PC-3 (cell line): Measurements from ENCODE around the gene GNAI1. TPM values are rescaled to one million over a fixed set of nuclear protein-coding genes. Genes with fewer than 3 reads are reported as not detected.

ENCODE experiments used
- ATAC-seq: fragments of 200-7000 bp; cut with Tn5 transposase; 2 replicates; pipeline ENCODE4 v1.9.1; 2020; ENCODE audit warnings: mild to moderate bottlenecking, moderate library complexity
- BruUV-seq: library from RNA; stranded (reverse); fragments of 400-500 nt; replicated peaks from 2 replicates; lab custom pipeline; 2021; lab: Mats Ljungman, UMichigan
- CTCF ChIA-PET: fragments of 300-600 bp; sonication (Branson Sonifier 250); formaldehyde crosslinking; loops from one replicate; lab custom pipeline; 2022; ENCODE audit warnings: antibody characterized with exemption; lab: Charles Lee
- POLR2A ChIA-PET: fragments of 300-600 bp; sonication (Branson Sonifier 250); formaldehyde crosslinking; loops from one replicate; lab custom pipeline; 2022; ENCODE audit warnings: antibody characterized with exemption; ENCODE audit not compliant: unreplicated experiment; lab: Charles Lee
- DNase-seq: peaks from one replicate; pipeline ENCODE4 v3.0.0-alpha.2; 2015
- H2AFZ ChIP-seq: fragments of 300-600 bp; sonication (generic); 2 replicates; pipeline ENCODE4 v1.6.0; 2016; ENCODE audit warnings: antibody characterized with exemption, low read length
- H3F3A ChIP-seq: fragments of 300-600 bp; sonication (generic); one replicate; pipeline ENCODE4 v1.6.0; 2017; ENCODE audit warnings: antibody characterized with exemption, low read length, control low read depth, mild to moderate bottlenecking; ENCODE audit not compliant: unreplicated experiment
- H3K27ac ChIP-seq: fragments of 300-600 bp; sonication (generic); 2 replicates; pipeline ENCODE4 v1.5.1; 2016; ENCODE audit warnings: mild to moderate bottlenecking, low read length
- H3K27me3 ChIP-seq: fragments of 300-600 bp; sonication (generic); 2 replicates; pipeline ENCODE4 v1.6.1; 2016; ENCODE audit warnings: low read length, mixed read lengths
- H3K36me3 ChIP-seq: fragments of 300-600 bp; sonication (generic); 2 replicates; pipeline ENCODE4 v1.6.1; 2016; ENCODE audit warnings: low read depth, mixed run types, low read length, mixed read lengths
- H3K4me1 ChIP-seq: fragments of 300-600 bp; sonication (generic); 2 replicates; pipeline ENCODE4 v1.5.1; 2016; ENCODE audit warnings: low read length; ENCODE audit not compliant: insufficient read depth
- H3K4me2 ChIP-seq: fragments of 300-600 bp; sonication (generic); 2 replicates; pipeline ENCODE4 v1.6.0; 2016; ENCODE audit warnings: low read length
- H3K4me3 ChIP-seq: fragments of 300-600 bp; sonication (generic); 2 replicates; pipeline ENCODE4 v1.5.1; 2016; ENCODE audit warnings: mild to moderate bottlenecking, low read length, mixed read lengths
- H3K79me2 ChIP-seq: fragments of 300-600 bp; sonication (generic); 2 replicates; pipeline ENCODE4 v1.6.1; 2017; ENCODE audit warnings: low read length, mixed read lengths
- H3K9ac ChIP-seq: fragments of 300-600 bp; sonication (generic); 2 replicates; pipeline ENCODE4 v1.6.0; 2016; ENCODE audit warnings: mild to moderate bottlenecking, low read length
- H3K9me2 ChIP-seq: fragments of 300-600 bp; sonication (generic); replicated peaks from 2 replicates; pipeline ENCODE4 v1.6.1; 2016; ENCODE audit warnings: mixed run types, low read length, mixed read lengths
- H3K9me3 ChIP-seq: fragments of 300-600 bp; sonication (generic); 2 replicates; pipeline ENCODE4 v1.6.1; 2016; ENCODE audit warnings: low read length, mixed read lengths
- H4K20me1 ChIP-seq: fragments of 300-600 bp; sonication (generic); 2 replicates; pipeline ENCODE4 v1.6.1; 2016; ENCODE audit warnings: low read length, mixed read lengths
- EZH2 ChIP-seq: fragments of 300-600 bp; sonication (generic); IDR thresholded peaks from one replicate; pipeline ENCODE4 v1.6.1; 2017; ENCODE audit warnings: antibody characterized with exemption, mild to moderate bottlenecking, low read length; ENCODE audit not compliant: unreplicated experiment
- EZH2phosphoT487 ChIP-seq: fragments of 300-600 bp; sonication (generic); IDR thresholded peaks from 2 replicates; pipeline ENCODE4 v1.6.1; 2018; ENCODE audit warnings: mild to moderate bottlenecking, antibody characterized with exemption, low read length, borderline replicate concordance
- intact Hi-C: fragments of 100-400 bp; cut with micrococcal nuclease; formaldehyde crosslinking; loops from 2 replicates; pipeline ENCODE4 v1.9.0; 2023
- total RNA-seq: library from RNA; depleted of rRNA; stranded (reverse); fragments of >200 nt; gene quantifications from 2 replicates; pipeline ENCODE4 v1.2.3, GENCODE V29; 2014
- TF ChIP-seq, protein P1 (sequence below): fragments of 300-600 bp; sonication (generic); conservative IDR thresholded peaks from 2 replicates; pipeline ENCODE4 v1.5.1; 2017; ENCODE audit warnings: antibody characterized with exemption, low read depth, mild to moderate bottlenecking, low read length

The GNAI1 gene
- total RNA-seq, 1 experiment from 2014 or later, result 16.9 TPM

DNA sequence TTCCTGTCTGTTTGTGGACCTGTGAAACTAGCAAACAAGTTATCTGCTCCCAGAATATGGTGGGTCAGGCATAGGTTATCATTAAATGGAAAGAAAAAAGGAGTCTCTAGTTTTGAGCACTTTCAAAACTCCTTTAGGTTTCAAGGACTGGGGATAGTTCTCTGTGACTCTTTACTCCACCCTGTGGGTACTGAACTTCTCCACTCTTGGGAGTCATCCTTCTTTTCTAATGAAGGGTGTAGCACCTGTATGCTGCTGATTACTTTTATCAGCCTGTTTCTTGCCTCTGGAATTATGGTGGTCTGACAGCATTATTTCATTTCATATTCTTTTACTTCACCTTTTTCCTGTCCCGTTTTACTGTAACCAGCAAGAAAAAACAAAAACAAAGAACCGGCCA, 6.7 kb downstream of the GNAI1 start:
- ChIA-PET POLR2A (no interaction called here), CTCF (no interaction called here)
- DNase-seq, result no peak
- TF ChIP-seq EZH2, result no peak
- TF ChIP-seq, protein P1, sequence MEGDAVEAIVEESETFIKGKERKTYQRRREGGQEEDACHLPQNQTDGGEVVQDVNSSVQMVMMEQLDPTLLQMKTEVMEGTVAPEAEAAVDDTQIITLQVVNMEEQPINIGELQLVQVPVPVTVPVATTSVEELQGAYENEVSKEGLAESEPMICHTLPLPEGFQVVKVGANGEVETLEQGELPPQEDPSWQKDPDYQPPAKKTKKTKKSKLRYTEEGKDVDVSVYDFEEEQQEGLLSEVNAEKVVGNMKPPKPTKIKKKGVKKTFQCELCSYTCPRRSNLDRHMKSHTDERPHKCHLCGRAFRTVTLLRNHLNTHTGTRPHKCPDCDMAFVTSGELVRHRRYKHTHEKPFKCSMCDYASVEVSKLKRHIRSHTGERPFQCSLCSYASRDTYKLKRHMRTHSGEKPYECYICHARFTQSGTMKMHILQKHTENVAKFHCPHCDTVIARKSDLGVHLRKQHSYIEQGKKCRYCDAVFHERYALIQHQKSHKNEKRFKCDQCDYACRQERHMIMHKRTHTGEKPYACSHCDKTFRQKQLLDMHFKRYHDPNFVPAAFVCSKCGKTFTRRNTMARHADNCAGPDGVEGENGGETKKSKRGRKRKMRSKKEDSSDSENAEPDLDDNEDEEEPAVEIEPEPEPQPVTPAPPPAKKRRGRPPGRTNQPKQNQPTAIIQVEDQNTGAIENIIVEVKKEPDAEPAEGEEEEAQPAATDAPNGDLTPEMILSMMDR, result no peak
- TF ChIP-seq EZH2phosphoT487, result no peak
- Histone ChIP-seq H3F3A (no peaks in the 10 kb centered on the region), H3K9me2 (no peaks in the 10 kb centered on the region), H3K4me2 (no peak overlapping the region), H4K20me1 (0 out of 2 replicates have a peak, but pooled peaks cover 9% of the 10 kb centered on the region), H3K9me3 (no peaks in the 10 kb centered on the region), H3K27me3 (no peaks in the 10 kb centered on the region), H3K36me3 (no peaks in the 10 kb centered on the region), H3K79me2 (peaks cover 95% of the 10 kb centered on the region), H2AFZ (no peak overlapping the region), H3K9ac (no peak overlapping the region), H3K4me3 (no peak overlapping the region), H3K4me1 (peaks cover 17% of the 10 kb centered on the region), H3K27ac (no peak overlapping the region)
- no peak for ATAC-seq
- intact Hi-C loops, result no loop called here
- BruUV-seq, result no TSS peak

DNA sequence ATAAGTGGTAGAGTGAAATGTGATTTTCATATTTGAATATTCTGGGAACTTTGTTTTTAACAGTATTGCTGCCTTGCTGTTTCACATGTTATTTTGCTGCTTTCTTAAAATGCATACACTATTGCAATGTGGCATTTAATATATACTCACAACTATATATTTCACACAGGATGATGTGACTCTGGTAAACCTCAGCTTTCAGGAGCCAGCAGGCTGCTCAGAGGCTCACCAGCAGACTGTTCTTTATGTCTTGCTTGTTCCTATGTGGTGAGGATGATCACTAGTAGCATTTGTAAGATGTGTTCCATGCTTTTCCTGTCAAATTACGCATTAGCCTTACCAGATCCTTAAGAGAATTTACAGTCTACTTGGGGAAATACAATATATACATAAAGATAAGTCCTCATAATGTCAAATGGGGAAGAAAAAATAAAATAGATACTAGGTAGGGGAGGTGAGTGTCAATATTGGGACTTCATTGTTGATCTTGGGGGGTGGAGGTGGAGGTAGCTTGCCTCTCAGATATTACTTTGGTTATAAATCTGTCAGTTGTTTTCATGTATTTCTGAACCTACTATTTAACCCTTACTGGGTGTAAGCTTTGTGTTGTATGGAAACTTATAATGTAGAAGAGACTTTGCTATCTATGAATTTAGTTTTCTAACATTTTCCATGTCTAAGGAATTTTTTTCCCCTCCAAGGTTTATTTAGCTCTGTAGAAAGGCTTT, 8.4 kb downstream of the GNAI1 start:
- H3K4me1 ChIP-seq, result peaks cover 12% of the 10 kb centered on the region
- POLR2A ChIA-PET, result no interaction called here
- ATAC-seq, result no peak
- no peak overlapping the region for H3K4me3 ChIP-seq
- H3K36me3 ChIP-seq, result no peaks in the 10 kb centered on the region
- no peak overlapping the region for H2AFZ ChIP-seq
- 0 out of 2 replicates have a peak, but pooled peaks cover 6% of the 10 kb centered on the region for H4K20me1 ChIP-seq
- no peak overlapping the region for H3K27ac ChIP-seq
- no peaks in the 10 kb centered on the region for H3K9me2 ChIP-seq
- peaks cover 94% of the 10 kb centered on the region for H3K79me2 ChIP-seq
- TF ChIP-seq, protein P1, result no peak
- TF ChIP-seq EZH2 (no peak), EZH2phosphoT487 (no peak)
- no peak overlapping the region for H3K4me2 ChIP-seq
- CTCF ChIA-PET, result no interaction called here
- no peaks in the 10 kb centered on the region for H3K27me3 ChIP-seq
- no peaks in the 10 kb centered on the region for H3K9me3 ChIP-seq
- no TSS peak for BruUV-seq
- no peak for DNase-seq
- no peaks in the 10 kb centered on the region for H3F3A ChIP-seq
- intact Hi-C loops, result no loop called here
- H3K9ac ChIP-seq, result no peak overlapping the region

DNA sequence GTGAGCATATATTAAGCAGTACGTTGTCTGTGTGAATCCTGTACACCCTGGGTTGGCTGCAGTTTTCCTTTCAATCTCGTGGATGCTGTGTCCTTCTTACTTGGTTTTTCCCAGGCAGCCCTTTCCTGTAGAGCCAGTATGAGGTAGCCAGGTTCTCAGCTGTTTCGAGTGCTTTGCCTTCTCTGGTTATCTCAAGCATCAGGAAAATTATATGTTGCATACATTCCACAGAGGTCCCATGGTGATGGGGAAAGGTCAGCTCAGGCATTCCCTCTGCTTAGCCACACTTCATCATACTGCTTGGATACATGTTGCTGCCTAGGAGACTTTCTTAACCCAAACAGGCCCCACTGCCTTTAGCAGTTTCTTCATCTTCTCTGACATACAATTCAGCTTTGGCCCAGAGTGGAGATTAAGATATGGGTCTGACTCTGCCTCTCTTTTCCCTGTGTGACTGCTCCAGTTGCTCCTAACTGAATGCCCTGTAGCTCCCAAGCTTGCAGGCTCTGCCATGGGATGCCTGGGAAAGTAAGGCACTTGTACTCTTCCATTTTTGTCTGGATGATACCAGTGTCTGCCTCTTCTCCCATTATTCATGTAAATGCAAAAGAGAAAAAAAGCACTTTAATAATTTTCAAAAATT, 11.3 kb downstream of the GNAI1 start:
- Histone ChIP-seq H3K4me3 (no peak overlapping the region), H3K79me2 (peaks cover 95% of the 10 kb centered on the region), H2AFZ (no peak overlapping the region), H3K4me2 (no peak overlapping the region), H3K9me2 (no peaks in the 10 kb centered on the region), H3K4me1 (peaks cover 3% of the 10 kb centered on the region), H3F3A (no peaks in the 10 kb centered on the region), H3K27ac (no peak overlapping the region), H3K36me3 (no peaks in the 10 kb centered on the region), H3K9ac (no peak overlapping the region), H4K20me1 (no peaks in the 10 kb centered on the region), H3K27me3 (no peaks in the 10 kb centered on the region), H3K9me3 (no peaks in the 10 kb centered on the region)
- ChIA-PET POLR2A (no interaction called here), CTCF (interaction anchor here (0.6 kb wide), 1 partner anchor 12 kb away, joined by 3 read pairs; no protein-coding TSS in a partner anchor)
- intact Hi-C loops, result no loop called here
- no peak for DNase-seq
- TF ChIP-seq EZH2 (no peak), EZH2phosphoT487 (no peak)
- TF ChIP-seq, protein P1, result no peak
- no peak for ATAC-seq
- no TSS peak for BruUV-seq
